Astrocyte (in vitro differentiated cells and primary cell): Measurements from ENCODE around the gene PDGFA. TPM values are rescaled to one million over a fixed set of nuclear protein-coding genes. Genes with fewer than 3 reads are reported as not detected.

Experiments used
- DNase-seq: peaks from one replicate; pipeline ENCODE4 v3.0.0-alpha.2; 2010; ENCODE audit warnings: low read depth
- FAIRE-seq: peaks from 2 replicates; lab custom pipeline; 2011; peaks lifted over from hg19 to GRCh38; lab: Jason Lieb, UNC
- H2AFZ ChIP-seq: 2 replicates; pipeline ENCODE4 v1.6.0; 2012; ENCODE audit warnings: low read depth, low read length, inconsistent platforms
- H3K27ac ChIP-seq: 2 replicates; pipeline ENCODE4 v1.5.1; 2011; ENCODE audit warnings: low read depth, low read length, inconsistent platforms
- H3K27me3 ChIP-seq: 2 replicates; pipeline ENCODE4 v1.6.0; 2011; ENCODE audit warnings: low read length, inconsistent platforms; ENCODE audit not compliant: insufficient read depth
- H3K36me3 ChIP-seq: 2 replicates; pipeline ENCODE4 v1.5.1; 2011; ENCODE audit warnings: low read length, inconsistent platforms; ENCODE audit not compliant: insufficient read depth
- H3K4me1 ChIP-seq: 2 replicates; pipeline ENCODE4 v1.5.1; 2011; ENCODE audit warnings: low read length, inconsistent platforms; ENCODE audit not compliant: insufficient read depth
- H3K4me2 ChIP-seq: 2 replicates; pipeline ENCODE4 v1.6.0; 2012; ENCODE audit warnings: low read length, inconsistent platforms
- H3K4me3 ChIP-seq: 2 replicates; pipeline ENCODE4 v1.5.1; 2011; ENCODE audit warnings: low read depth, mild to moderate bottlenecking, low read length, inconsistent platforms; ENCODE audit not compliant: insufficient read depth
- H3K79me2 ChIP-seq: 2 replicates; pipeline ENCODE4 v1.6.0; 2012; ENCODE audit warnings: mild to moderate bottlenecking, low read length, inconsistent platforms; ENCODE audit not compliant: insufficient read depth
- H3K9ac ChIP-seq: 2 replicates; pipeline ENCODE4 v1.6.0; 2012; ENCODE audit warnings: mild to moderate bottlenecking, low read length, inconsistent platforms
- H3K9me3 ChIP-seq: 2 replicates; pipeline ENCODE4 v1.5.1; 2012; ENCODE audit warnings: low read depth, mild to moderate bottlenecking, low read length, inconsistent platforms; ENCODE audit not compliant: insufficient read depth
- H4K20me1 ChIP-seq: 2 replicates; pipeline ENCODE4 v1.6.0; 2012; ENCODE audit warnings: low read length, inconsistent platforms; ENCODE audit not compliant: insufficient read depth
- H3K27ac Mint-ChIP-seq: one replicate; pipeline ENCODE4 v1.8.0; 2021; ENCODE audit warnings: mild to moderate bottlenecking, mixed read lengths; ENCODE audit not compliant: unreplicated experiment
- H3K27me3 Mint-ChIP-seq: one replicate; pipeline ENCODE4 v1.8.0; 2021; ENCODE audit warnings: low read depth, mixed read lengths; ENCODE audit not compliant: unreplicated experiment
- H3K36me3 Mint-ChIP-seq: one replicate; pipeline ENCODE4 v1.8.0; 2021; ENCODE audit warnings: low read depth, mixed read lengths; ENCODE audit not compliant: unreplicated experiment
- H3K4me1 Mint-ChIP-seq: one replicate; pipeline ENCODE4 v1.8.0; 2021; ENCODE audit warnings: low read depth, mixed read lengths; ENCODE audit not compliant: unreplicated experiment
- H3K4me3 Mint-ChIP-seq: one replicate; pipeline ENCODE4 v1.8.0; 2021; ENCODE audit warnings: mild to moderate bottlenecking, moderate library complexity, mixed read lengths; ENCODE audit not compliant: unreplicated experiment
- H3K9me3 Mint-ChIP-seq: one replicate; pipeline ENCODE4 v1.8.0; 2021; ENCODE audit warnings: mild to moderate bottlenecking, mixed read lengths; ENCODE audit not compliant: unreplicated experiment
- EZH2 ChIP-seq: IDR thresholded peaks from 2 replicates; pipeline ENCODE4 v1.6.1; 2012; ENCODE audit warnings: mild to moderate bottlenecking, low read length, inconsistent platforms; ENCODE audit not compliant: insufficient read depth
- total RNA-seq: library from RNA; stranded (reverse); gene quantifications from 2 replicates; pipeline ENCODE4 v1.2.1, GENCODE V29; 2021
- TF ChIP-seq, protein P1 (sequence below): IDR thresholded peaks from 2 replicates; pipeline ENCODE4 v1.5.1; 2011; ENCODE audit warnings: low read depth, mild to moderate bottlenecking, inconsistent platforms, low read length, moderate library complexity; ENCODE audit not compliant: insufficient read depth

Gene PDGFA
- total RNA-seq, 1 donor from 2014 or later = 47.1 TPM

DNA sequence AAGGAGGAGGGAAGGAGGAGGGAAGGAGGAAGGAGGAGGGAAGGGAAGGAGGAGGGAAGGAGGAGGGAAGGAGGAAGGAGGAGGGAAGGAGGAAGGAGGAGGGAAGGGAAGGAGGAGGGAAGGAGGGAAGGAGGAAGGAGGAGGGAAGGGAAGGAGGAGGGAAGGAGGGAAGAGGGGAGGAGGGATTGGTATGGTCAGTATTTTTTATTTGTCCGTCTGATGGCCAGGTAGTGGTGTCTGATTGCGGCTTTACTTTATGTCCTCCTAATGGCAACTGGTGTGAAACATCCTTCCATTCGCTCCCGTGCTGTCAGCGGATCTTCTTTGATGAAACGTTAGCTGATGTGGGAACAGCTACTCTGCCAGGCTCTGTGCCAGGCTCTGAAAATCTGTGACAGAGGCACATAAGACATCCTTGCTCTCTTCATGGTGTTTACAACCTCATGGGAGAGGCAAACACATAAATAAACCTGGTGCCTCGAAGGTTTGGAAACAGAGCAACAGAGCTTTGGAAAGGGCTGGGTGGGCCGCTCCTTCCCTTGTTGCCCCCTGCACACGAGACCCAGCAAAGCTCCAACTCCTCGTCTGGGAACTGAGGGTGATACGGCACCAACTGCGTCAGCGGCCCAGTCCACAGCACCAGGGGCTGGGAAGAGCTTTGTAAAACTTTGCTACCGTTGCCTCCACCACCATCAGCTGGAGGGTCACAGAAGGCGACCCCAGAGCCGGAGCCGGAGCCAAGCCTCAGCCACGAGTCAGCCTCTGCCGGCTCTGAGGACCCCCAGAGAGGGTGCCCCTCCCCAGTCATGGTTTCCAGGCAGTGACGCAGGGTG is 40.3 kb downstream of the PDGFA start:
- H3K27me3 ChIP-seq = peaks cover 23% of the 10 kb centered on the region
- no peak overlapping the region for H3K27ac ChIP-seq
- Mint-ChIP-seq H3K4me3 (no peak overlapping the region), H3K9me3 (no peaks in the 10 kb centered on the region), H3K36me3 (no peaks in the 10 kb centered on the region), H3K27me3 (peaks cover 17% of the 10 kb centered on the region), H3K4me1 (peaks cover 6% of the 10 kb centered on the region), H3K27ac (no peak overlapping the region)
- TF ChIP-seq, protein P1, sequence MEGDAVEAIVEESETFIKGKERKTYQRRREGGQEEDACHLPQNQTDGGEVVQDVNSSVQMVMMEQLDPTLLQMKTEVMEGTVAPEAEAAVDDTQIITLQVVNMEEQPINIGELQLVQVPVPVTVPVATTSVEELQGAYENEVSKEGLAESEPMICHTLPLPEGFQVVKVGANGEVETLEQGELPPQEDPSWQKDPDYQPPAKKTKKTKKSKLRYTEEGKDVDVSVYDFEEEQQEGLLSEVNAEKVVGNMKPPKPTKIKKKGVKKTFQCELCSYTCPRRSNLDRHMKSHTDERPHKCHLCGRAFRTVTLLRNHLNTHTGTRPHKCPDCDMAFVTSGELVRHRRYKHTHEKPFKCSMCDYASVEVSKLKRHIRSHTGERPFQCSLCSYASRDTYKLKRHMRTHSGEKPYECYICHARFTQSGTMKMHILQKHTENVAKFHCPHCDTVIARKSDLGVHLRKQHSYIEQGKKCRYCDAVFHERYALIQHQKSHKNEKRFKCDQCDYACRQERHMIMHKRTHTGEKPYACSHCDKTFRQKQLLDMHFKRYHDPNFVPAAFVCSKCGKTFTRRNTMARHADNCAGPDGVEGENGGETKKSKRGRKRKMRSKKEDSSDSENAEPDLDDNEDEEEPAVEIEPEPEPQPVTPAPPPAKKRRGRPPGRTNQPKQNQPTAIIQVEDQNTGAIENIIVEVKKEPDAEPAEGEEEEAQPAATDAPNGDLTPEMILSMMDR = no peak
- no peak for TF ChIP-seq EZH2
- H3K36me3 ChIP-seq = no peaks in the 10 kb centered on the region
- FAIRE-seq (no peak), DNase-seq (no peak)
- H4K20me1 ChIP-seq = no peaks in the 10 kb centered on the region
- H3K4me3 ChIP-seq = no peak overlapping the region
- no peak overlapping the region for H3K4me2 ChIP-seq
- peaks cover 6% of the 10 kb centered on the region for H3K9me3 ChIP-seq
- H3K4me1 ChIP-seq = peaks cover 3% of the 10 kb centered on the region
- no peaks in the 10 kb centered on the region for H3K79me2 ChIP-seq
- H3K9ac ChIP-seq = no peak overlapping the region
- no peak overlapping the region for H2AFZ ChIP-seq

DNA sequence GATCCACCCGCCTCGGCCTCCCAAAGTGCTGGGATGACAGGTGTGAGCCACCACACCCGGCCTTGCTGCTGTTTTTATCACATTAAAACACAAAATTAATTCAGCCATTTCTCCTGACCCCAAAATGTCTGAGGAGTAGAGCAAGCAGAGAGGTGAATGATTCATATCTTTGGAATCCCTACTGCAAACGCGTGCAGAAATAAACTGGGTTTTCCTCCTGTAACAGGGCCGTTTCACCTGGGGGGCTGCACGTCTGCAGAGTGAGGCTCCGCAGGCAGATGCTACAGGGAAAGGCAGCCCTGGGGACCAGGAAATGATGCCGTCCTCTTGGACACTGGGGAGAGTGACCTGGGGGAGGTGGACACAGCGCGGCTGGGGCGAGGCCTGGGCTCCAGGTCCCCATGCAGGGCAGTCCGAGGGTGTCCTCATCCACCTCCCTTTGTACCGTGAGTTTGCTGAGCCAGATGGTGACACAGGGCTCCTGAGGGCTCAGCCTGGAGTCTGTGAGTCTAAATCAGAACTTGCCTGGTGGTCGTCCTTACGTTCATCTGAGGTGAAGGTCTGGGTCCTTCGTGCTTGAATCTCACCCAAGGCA is 41.9 kb downstream of the PDGFA start:
- H2AFZ ChIP-seq = no peak overlapping the region
- peaks cover 16% of the 10 kb centered on the region for H3K27me3 ChIP-seq
- FAIRE-seq (no peak), DNase-seq (no peak)
- H3K36me3 Mint-ChIP-seq = no peaks in the 10 kb centered on the region
- no peak overlapping the region for H3K4me3 Mint-ChIP-seq
- no peaks in the 10 kb centered on the region for H3K79me2 ChIP-seq
- no peaks in the 10 kb centered on the region for H3K9me3 Mint-ChIP-seq
- H3K27me3 Mint-ChIP-seq = peaks cover 14% of the 10 kb centered on the region
- H3K27ac Mint-ChIP-seq = peak overlapping the region; percentile 84
- H3K9me3 ChIP-seq = peaks cover 4% of the 10 kb centered on the region
- H3K4me1 ChIP-seq = peaks cover 3% of the 10 kb centered on the region
- no peak overlapping the region for H3K9ac ChIP-seq
- H4K20me1 ChIP-seq = no peaks in the 10 kb centered on the region
- no peak overlapping the region for H3K4me3 ChIP-seq
- H3K4me2 ChIP-seq = peak overlapping the region; percentile 29
- H3K27ac ChIP-seq = no peak overlapping the region
- H3K4me1 Mint-ChIP-seq = peaks cover 6% of the 10 kb centered on the region
- no peaks in the 10 kb centered on the region for H3K36me3 ChIP-seq
- TF ChIP-seq, protein P1 = no peak
- TF ChIP-seq EZH2 = no peak
